SK-N-SH (cell line): ENCODE data around the gene PDE4B.

Experiments used
- EP300 ChIP-seq, 2 experiments: IDR thresholded peaks; 2 replicates each; pipeline versions ENCODE4 v1.4.0 to v1.6.1; 2012; ENCODE audit warnings: borderline replicate concordance in 1 of 2, low read depth in 1 of 2, low read length in 1 of 2
- EZH2phosphoT487 ChIP-seq: fragments of 200-600 bp; sonication (generic); IDR thresholded peaks from 2 replicates; pipeline ENCODE4 v1.6.1; 2017; ENCODE audit warnings: low read depth, mixed run types, mild to moderate bottlenecking, antibody characterized with exemption, moderate library complexity, borderline replicate concordance
- FOXM1 ChIP-seq: IDR thresholded peaks from 2 replicates; pipeline ENCODE4 v1.4.0; 2012; ENCODE audit warnings: low read depth, mild to moderate bottlenecking
- GABPA ChIP-seq: IDR thresholded peaks from 2 replicates; pipeline ENCODE4 v1.4.0; 2012; ENCODE audit warnings: low read depth, mild to moderate bottlenecking
- GATA2 ChIP-seq: sonication (generic); formaldehyde crosslinking; IDR thresholded peaks from 2 replicates; pipeline ENCODE4 v1.5.0; 2020; ENCODE audit warnings: mild to moderate bottlenecking, missing genetic modification reagents
- NFIC ChIP-seq: IDR thresholded peaks from 2 replicates; pipeline ENCODE4 v1.4.0; 2012; ENCODE audit warnings: borderline replicate concordance
- RAD21 ChIP-seq: IDR thresholded peaks from 2 replicates; pipeline ENCODE4 v1.6.1; 2012; ENCODE audit warnings: mild to moderate bottlenecking, low read length
- RFX5 ChIP-seq: IDR thresholded peaks from 2 replicates; pipeline ENCODE4 v1.6.1; 2012; ENCODE audit warnings: mild to moderate bottlenecking, improper control_type of control experiment, low read length
- SMC3 ChIP-seq: IDR thresholded peaks from 2 replicates; pipeline ENCODE4 v1.6.1; 2012; ENCODE audit warnings: low read depth, low read length, improper control_type of control experiment
- TAF1 ChIP-seq: IDR thresholded peaks from 2 replicates; pipeline ENCODE4 v1.6.1; 2012; ENCODE audit warnings: low read depth, mild to moderate bottlenecking, low read length, moderate library complexity, borderline replicate concordance
- YY1 ChIP-seq: IDR thresholded peaks from 2 replicates; pipeline ENCODE4 v1.4.0; 2012; ENCODE audit warnings: low read depth, mild to moderate bottlenecking
- TF ChIP-seq, protein P1 (sequence below): fragments of 200-600 bp; sonication (generic); IDR thresholded peaks from 2 replicates; pipeline ENCODE4 v1.6.1; 2017; ENCODE audit warnings: antibody characterized with exemption, mild to moderate bottlenecking, moderate library complexity
- TF ChIP-seq, protein P2 (sequence below): IDR thresholded peaks from 2 replicates; pipeline ENCODE4 v1.4.0; 2012; ENCODE audit warnings: low read depth

DNA sequence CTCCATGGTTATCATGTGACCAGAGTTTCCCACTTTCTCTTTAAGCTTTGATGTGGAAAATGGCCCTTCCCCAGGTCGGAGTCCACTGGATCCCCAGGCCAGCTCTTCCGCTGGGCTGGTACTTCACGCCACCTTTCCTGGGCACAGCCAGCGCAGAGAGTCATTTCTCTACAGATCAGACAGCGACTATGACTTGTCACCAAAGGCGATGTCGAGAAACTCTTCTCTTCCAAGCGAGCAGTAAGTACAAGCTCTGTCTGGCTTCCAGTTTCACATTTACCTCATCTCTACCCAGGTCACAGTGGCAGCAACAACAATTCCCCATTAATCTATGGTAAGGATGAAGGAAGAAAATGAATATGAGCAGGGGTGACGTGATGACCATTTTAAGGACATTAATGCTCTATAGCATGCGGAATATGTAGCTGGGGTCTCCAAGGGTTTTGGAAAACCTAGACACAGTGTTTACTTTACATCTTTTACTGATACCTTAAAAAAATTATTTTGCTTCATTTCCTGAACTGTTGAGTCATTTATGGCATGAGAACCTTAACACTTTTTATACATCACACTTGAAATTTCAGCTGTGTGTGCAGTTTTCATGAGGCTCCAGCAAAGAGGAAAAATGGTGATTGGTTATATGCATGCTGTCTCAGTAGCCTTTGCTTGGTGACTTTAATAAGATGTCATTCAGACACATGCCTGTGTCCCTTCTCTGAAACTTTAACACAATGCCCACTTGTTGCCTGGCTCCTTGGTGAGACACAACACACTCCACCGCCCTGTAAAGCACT lies 454.9 kb downstream of the PDE4B start:
- TF ChIP-seq, protein P1, sequence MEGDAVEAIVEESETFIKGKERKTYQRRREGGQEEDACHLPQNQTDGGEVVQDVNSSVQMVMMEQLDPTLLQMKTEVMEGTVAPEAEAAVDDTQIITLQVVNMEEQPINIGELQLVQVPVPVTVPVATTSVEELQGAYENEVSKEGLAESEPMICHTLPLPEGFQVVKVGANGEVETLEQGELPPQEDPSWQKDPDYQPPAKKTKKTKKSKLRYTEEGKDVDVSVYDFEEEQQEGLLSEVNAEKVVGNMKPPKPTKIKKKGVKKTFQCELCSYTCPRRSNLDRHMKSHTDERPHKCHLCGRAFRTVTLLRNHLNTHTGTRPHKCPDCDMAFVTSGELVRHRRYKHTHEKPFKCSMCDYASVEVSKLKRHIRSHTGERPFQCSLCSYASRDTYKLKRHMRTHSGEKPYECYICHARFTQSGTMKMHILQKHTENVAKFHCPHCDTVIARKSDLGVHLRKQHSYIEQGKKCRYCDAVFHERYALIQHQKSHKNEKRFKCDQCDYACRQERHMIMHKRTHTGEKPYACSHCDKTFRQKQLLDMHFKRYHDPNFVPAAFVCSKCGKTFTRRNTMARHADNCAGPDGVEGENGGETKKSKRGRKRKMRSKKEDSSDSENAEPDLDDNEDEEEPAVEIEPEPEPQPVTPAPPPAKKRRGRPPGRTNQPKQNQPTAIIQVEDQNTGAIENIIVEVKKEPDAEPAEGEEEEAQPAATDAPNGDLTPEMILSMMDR, result no peak
- TF ChIP-seq, protein P2, sequence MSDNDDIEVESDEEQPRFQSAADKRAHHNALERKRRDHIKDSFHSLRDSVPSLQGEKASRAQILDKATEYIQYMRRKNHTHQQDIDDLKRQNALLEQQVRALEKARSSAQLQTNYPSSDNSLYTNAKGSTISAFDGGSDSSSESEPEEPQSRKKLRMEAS, result no peak
- TF ChIP-seq GABPA (no peak), SMC3 (no peak), FOXM1 (no peak), TAF1 (no peak), EP300 (IDR thresholded peaks at IDR 0.05; ENCODE audit: borderline replicate concordance in 1 of 2, low read depth in 1 of 2, low read length in 1 of 2) (no peak), GATA2 (no peak), YY1 (no peak), RAD21 (no peak), NFIC (no peak), RFX5 (no peak), EZH2phosphoT487 (no peak)
